SK-N-SH treated with all-trans-retinoic acid at 6 μM for 48 hours (cell line): ENCODE results near the gene SNU13.

ENCODE experiments used
- ATAC-seq: fragments of 200-7000 bp; cut with Tn5 transposase; 3 replicates; pipeline ENCODE4 v1.9.1; 2020; ENCODE audit warnings: mild to moderate bottlenecking, moderate library complexity
- ARNTL ChIP-seq: fragments of 450-650 bp; formaldehyde crosslinking; IDR thresholded peaks from 2 replicates; pipeline ENCODE4 v1.5.0; 2020; ENCODE audit warnings: low read depth, mild to moderate bottlenecking, moderate library complexity, borderline replicate concordance
- BACH2 ChIP-seq: fragments of 250-450 bp; sonication (Bioruptor Pico); IDR thresholded peaks from 2 replicates; pipeline ENCODE4 v1.9.0; 2021; ENCODE audit warnings: mild to moderate bottlenecking, borderline replicate concordance
- ESRRG ChIP-seq: fragments of 250-450 bp; sonication (Bioruptor Pico); IDR thresholded peaks from 2 replicates; pipeline ENCODE4 v1.6.1; 2021; ENCODE audit warnings: mild to moderate bottlenecking
- GLIS3 ChIP-seq: fragments of 250-450 bp; sonication (Bioruptor Pico); IDR thresholded peaks from 2 replicates; pipeline ENCODE4 v1.5.0; 2020; ENCODE audit warnings: mild to moderate bottlenecking, moderate library complexity
- OSR1 ChIP-seq: fragments of 250-450 bp; sonication (Bioruptor Pico); IDR thresholded peaks from 2 replicates; pipeline ENCODE4 v1.8.0; 2022; ENCODE audit warnings: moderate library complexity, mild to moderate bottlenecking, inconsistent platforms
- RARB ChIP-seq: fragments of 250-450 bp; sonication (Bioruptor Pico); IDR thresholded peaks from 2 replicates; pipeline ENCODE4 v1.8.0; 2021; ENCODE audit warnings: mild to moderate bottlenecking, moderate library complexity
- SNAI2 ChIP-seq: fragments of 250-450 bp; sonication (Bioruptor Pico); IDR thresholded peaks from 2 replicates; pipeline ENCODE4 v1.5.0; 2020; ENCODE audit warnings: mild to moderate bottlenecking, moderate library complexity
- TCF4 ChIP-seq: fragments of 250-450 bp; sonication (Bioruptor Pico); IDR thresholded peaks from 2 replicates; pipeline ENCODE4 v1.8.0; 2021; ENCODE audit warnings: mild to moderate bottlenecking, moderate library complexity, borderline replicate concordance
- ZC3H10 ChIP-seq: fragments of 250-450 bp; sonication (Bioruptor Pico); IDR thresholded peaks from 2 replicates; pipeline ENCODE4 v1.5.1; 2021; ENCODE audit warnings: mild to moderate bottlenecking, moderate library complexity
- ZFP3 ChIP-seq: fragments of 250-450 bp; sonication (Bioruptor Pico); IDR thresholded peaks from 2 replicates; pipeline ENCODE4 v1.5.0; 2020; ENCODE audit warnings: mild to moderate bottlenecking, moderate library complexity
- ZNF565 ChIP-seq: fragments of 450-650 bp; formaldehyde crosslinking; conservative IDR thresholded peaks from 2 replicates; pipeline ENCODE4 v1.5.0; 2020; ENCODE audit warnings: low read depth, mild to moderate bottlenecking, moderate library complexity
- ZNF70 ChIP-seq: fragments of 450-650 bp; formaldehyde crosslinking; IDR thresholded peaks from 2 replicates; pipeline ENCODE4 v1.5.0; 2020; ENCODE audit warnings: mild to moderate bottlenecking, moderate library complexity
- ZNF8 ChIP-seq: fragments of 450-650 bp; formaldehyde crosslinking; IDR thresholded peaks from 2 replicates; pipeline ENCODE4 v1.5.0; 2020; ENCODE audit warnings: mild to moderate bottlenecking, moderate library complexity
- TF ChIP-seq, protein P1 (sequence below): fragments of 250-450 bp; sonication (Bioruptor Pico); IDR thresholded peaks from 2 replicates; pipeline ENCODE4 v1.8.0; 2021; ENCODE audit warnings: low read depth, mild to moderate bottlenecking, moderate library complexity, borderline replicate concordance
- TF ChIP-seq, protein P2 (sequence below): fragments of 250-450 bp; sonication (Bioruptor Pico); IDR thresholded peaks from 2 replicates; pipeline ENCODE4 v1.5.1; 2021; ENCODE audit warnings: mild to moderate bottlenecking, moderate library complexity
- TF ChIP-seq, protein P3 (sequence below): fragments of 250-450 bp; sonication (Bioruptor Pico); IDR thresholded peaks from 2 replicates; pipeline ENCODE4 v1.5.1; 2020; ENCODE audit warnings: low read depth, mild to moderate bottlenecking, moderate library complexity
- TF ChIP-seq, protein P4 (sequence below): fragments of 250-450 bp; sonication (Bioruptor Pico); IDR thresholded peaks from 2 replicates; pipeline ENCODE4 v1.5.0; 2020; ENCODE audit warnings: mild to moderate bottlenecking, moderate library complexity
- TF ChIP-seq, protein P5 (sequence below): fragments of 250-450 bp; sonication (Bioruptor Pico); IDR thresholded peaks from 2 replicates; pipeline ENCODE4 v1.8.0; 2020; ENCODE audit warnings: mild to moderate bottlenecking, moderate library complexity, borderline replicate concordance

The SNU13 gene

DNA sequence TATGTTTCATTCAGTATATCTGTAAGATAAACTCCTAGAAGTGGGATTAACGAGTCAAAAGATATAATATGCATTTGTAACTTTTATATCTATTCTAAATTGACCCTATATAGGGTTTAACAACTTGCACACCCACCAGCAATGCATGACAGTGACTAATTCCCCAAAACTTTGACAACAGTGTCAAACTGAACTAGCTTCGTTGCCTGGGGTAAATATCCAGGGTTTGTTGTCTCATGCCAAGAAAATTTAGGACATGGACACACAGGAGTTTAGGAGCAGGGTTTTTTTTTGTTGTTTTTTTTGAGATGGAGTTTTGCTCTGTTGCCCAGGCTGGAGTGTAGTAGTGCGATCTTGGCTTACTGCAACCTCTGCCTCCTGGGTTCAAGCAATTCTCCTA is 5.1 kb downstream of the SNU13 start (continued):
- TF ChIP-seq, protein P1, sequence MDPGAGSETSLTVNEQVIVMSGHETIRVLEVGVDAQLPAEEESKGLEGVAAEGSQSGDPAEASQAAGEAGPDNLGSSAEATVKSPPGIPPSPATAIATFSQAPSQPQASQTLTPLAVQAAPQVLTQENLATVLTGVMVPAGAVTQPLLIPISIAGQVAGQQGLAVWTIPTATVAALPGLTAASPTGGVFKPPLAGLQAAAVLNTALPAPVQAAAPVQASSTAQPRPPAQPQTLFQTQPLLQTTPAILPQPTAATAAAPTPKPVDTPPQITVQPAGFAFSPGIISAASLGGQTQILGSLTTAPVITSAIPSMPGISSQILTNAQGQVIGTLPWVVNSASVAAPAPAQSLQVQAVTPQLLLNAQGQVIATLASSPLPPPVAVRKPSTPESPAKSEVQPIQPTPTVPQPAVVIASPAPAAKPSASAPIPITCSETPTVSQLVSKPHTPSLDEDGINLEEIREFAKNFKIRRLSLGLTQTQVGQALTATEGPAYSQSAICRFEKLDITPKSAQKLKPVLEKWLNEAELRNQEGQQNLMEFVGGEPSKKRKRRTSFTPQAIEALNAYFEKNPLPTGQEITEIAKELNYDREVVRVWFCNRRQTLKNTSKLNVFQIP (CRISPR knock-in tag) = no peak
- TF ChIP-seq GLIS3 (CRISPR knock-in tag) = no peak

DNA sequence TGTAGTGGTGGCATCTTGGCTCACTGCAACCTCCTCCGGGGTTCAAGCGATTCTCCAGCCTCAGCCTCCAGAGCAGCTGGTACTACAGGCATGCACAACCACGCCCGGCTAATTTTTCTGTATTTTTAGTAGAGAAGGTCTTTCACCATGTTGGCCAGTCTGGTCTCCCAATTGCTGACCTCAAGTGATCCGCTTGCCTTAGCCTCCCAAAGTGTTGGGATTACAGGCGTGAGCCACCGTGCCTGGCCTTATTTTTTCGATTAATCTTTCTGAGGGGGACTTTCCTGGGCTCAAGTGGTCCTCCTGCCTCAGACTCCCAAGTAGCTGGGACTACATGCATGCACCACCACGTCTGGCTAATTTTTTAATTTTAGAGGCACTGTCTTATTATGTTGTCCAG is 5.6 kb downstream of the SNU13 start:
- TF ChIP-seq SNAI2 (CRISPR knock-in tag) = no peak
- ATAC-seq = no peak

DNA sequence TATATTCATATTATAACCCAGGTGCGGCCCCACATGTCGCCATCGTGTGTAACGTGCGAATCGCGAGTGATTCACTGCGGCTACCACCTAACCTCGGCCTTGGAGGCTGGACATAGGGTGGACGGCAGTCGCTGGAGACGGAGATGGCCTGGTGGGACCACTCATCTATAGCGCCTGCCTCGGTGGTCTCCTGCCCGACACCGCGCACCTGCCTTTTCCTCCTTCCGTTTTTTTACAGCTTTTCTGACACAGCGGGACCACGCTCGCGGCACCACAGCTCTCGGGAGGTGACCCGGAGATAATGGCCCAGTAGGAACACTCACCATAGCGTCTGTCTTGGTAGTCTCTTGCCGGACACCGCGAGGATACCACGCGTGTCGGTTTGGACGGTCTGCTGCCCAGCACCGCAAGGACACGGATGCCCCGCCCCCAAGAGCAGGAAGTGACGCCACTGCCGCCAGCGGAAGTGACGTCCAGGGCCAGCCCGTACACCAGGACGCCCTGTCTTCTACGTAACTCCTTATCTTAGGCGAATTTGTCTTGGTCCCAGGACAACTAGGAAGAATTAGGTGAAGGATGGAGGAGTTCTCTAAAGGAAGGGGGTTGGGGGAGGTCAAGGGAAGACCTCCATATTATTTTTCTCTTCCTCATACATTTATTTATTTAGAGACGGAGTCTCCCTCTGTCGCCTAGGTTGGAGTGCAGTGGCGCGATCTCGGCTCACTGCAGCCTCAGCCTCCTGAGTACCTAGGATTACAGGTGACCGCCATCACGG is 6.4 kb downstream of the SNU13 start:
- TF ChIP-seq ESRRG (CRISPR knock-in tag) (no peak), GLIS3 (CRISPR knock-in tag) (no peak), ZNF565 (CRISPR knock-in tag) (no peak), ARNTL (CRISPR knock-in tag) (no peak), ZNF8 (CRISPR knock-in tag) (no peak), ZFP3 (CRISPR knock-in tag) (no peak), OSR1 (CRISPR knock-in tag) (no peak), ZNF70 (CRISPR knock-in tag) (no peak), TCF4 (no peak), BACH2 (no peak), RARB (CRISPR knock-in tag) (no peak), ZC3H10 (no peak)
- TF ChIP-seq, protein P2, sequence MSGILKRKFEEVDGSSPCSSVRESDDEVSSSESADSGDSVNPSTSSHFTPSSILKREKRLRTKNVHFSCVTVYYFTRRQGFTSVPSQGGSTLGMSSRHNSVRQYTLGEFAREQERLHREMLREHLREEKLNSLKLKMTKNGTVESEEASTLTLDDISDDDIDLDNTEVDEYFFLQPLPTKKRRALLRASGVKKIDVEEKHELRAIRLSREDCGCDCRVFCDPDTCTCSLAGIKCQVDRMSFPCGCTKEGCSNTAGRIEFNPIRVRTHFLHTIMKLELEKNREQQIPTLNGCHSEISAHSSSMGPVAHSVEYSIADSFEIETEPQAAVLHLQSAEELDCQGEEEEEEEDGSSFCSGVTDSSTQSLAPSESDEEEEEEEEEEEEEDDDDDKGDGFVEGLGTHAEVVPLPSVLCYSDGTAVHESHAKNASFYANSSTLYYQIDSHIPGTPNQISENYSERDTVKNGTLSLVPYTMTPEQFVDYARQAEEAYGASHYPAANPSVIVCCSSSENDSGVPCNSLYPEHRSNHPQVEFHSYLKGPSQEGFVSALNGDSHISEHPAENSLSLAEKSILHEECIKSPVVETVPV (CRISPR knock-in tag) = no peak
- TF ChIP-seq, protein P3, sequence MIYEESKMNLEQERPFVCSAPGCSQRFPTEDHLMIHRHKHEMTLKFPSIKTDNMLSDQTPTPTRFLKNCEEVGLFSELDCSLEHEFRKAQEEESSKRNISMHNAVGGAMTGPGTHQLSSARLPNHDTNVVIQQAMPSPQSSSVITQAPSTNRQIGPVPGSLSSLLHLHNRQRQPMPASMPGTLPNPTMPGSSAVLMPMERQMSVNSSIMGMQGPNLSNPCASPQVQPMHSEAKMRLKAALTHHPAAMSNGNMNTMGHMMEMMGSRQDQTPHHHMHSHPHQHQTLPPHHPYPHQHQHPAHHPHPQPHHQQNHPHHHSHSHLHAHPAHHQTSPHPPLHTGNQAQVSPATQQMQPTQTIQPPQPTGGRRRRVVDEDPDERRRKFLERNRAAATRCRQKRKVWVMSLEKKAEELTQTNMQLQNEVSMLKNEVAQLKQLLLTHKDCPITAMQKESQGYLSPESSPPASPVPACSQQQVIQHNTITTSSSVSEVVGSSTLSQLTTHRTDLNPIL (CRISPR knock-in tag) = no peak
- TF ChIP-seq, protein P4, sequence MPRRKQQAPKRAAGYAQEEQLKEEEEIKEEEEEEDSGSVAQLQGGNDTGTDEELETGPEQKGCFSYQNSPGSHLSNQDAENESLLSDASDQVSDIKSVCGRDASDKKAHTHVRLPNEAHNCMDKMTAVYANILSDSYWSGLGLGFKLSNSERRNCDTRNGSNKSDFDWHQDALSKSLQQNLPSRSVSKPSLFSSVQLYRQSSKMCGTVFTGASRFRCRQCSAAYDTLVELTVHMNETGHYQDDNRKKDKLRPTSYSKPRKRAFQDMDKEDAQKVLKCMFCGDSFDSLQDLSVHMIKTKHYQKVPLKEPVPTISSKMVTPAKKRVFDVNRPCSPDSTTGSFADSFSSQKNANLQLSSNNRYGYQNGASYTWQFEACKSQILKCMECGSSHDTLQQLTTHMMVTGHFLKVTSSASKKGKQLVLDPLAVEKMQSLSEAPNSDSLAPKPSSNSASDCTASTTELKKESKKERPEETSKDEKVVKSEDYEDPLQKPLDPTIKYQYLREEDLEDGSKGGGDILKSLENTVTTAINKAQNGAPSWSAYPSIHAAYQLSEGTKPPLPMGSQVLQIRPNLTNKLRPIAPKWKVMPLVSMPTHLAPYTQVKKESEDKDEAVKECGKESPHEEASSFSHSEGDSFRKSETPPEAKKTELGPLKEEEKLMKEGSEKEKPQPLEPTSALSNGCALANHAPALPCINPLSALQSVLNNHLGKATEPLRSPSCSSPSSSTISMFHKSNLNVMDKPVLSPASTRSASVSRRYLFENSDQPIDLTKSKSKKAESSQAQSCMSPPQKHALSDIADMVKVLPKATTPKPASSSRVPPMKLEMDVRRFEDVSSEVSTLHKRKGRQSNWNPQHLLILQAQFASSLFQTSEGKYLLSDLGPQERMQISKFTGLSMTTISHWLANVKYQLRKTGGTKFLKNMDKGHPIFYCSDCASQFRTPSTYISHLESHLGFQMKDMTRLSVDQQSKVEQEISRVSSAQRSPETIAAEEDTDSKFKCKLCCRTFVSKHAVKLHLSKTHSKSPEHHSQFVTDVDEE (CRISPR knock-in tag) = no peak
- TF ChIP-seq, protein P1 (CRISPR knock-in tag) = no peak
- ATAC-seq = peak; percentile 98

DNA sequence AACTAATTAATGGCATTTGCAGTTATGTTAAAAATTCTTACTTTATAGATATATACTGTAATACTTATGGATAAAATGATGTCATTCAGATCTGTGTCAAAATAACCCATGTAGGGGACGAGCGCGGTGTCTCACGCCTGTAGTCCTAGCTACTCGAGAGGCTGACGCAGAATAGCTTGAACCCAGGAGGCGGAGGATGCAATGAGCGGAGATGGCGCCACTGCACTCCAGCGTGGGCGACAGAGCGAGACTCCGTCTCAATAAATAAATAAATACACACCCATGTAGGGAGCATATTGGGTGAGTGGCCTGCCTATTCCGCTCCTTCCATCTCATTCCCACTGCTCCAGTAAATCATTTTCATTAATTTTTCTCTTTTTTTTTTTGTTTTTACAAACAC is 7.1 kb downstream of the SNU13 start:
- peak; percentile 59 for ATAC-seq
- TF ChIP-seq, protein P5, sequence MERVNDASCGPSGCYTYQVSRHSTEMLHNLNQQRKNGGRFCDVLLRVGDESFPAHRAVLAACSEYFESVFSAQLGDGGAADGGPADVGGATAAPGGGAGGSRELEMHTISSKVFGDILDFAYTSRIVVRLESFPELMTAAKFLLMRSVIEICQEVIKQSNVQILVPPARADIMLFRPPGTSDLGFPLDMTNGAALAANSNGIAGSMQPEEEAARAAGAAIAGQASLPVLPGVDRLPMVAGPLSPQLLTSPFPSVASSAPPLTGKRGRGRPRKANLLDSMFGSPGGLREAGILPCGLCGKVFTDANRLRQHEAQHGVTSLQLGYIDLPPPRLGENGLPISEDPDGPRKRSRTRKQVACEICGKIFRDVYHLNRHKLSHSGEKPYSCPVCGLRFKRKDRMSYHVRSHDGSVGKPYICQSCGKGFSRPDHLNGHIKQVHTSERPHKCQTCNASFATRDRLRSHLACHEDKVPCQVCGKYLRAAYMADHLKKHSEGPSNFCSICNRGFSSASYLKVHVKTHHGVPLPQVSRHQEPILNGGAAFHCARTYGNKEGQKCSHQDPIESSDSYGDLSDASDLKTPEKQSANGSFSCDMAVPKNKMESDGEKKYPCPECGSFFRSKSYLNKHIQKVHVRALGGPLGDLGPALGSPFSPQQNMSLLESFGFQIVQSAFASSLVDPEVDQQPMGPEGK (CRISPR knock-in tag) = no peak
